Suppressor macrophage treated with lipopolysaccharide for 4 hours (primary cell): ENCODE data around the gene TMEM151A.

Experiments used
- DNase-seq: peaks from one replicate; pipeline ENCODE4 v3.0.0-alpha.2; 2020

The TMEM151A gene

GRCh38 chr11:66338276-66339161, 46.8 kb downstream of the TMEM151A start:
- no peak for DNase-seq

DNA sequence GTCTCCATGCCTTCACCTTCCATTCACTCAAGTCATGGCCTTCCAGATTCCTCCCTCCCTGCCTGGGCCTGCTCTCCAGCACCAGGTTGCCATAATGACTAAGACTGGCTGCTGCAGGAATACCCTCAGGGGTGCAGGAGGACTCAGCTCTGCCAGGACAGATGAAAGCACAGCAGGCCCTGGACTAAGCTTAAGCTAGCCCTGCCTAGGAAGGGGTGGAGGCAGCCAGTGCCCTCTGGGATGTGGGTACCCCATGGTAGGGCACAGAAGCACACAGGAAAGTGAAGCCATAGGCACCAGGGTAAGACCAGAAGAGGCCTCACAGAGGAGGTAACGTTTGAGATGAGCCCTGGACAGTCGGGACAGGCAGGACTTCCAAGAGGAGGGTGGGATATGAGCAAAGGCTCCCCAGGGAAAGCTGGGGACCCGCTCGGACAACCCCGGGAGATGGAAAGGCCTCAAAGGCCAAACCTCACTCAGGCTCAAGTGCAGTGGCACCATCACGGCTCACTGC, 47.5 kb downstream of the TMEM151A start:
- no peak for DNase-seq

DNA sequence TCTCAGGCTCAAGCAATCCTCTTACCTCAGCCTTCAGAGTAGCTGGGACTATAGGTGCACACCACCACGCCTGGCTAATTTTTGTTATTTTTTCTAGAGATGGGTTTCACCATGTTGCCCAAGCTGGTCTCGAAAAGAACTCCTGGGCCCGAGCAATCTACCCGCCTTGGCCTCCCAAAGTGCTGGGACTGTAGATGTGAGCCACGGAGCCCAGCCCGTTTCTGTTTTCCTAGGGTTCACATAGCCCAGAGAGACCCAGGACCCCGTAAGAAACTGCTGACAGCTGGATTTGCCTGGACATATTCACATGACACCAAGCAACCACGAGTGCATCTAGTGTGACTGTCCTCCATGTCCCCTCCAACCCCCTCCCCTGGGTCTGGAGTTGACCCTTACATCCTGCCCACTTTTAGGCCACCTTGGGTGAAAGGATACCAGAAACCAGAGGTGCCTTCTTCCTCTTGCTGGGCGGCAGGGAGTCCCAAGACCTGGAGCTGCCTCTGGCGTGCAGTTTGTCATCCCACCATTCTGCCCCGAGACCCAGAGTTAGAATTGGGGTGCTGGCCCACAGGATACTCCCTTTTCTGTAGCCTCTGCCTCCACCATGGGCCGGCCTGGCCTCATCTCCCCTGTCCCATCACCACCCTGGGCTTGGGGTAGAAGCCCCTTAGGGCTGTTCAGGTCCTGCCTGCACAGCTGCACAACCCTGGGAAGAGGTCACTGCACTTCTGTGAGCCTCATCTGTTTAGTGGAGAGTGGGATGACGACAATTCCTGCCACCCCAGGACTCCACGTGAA, 48.2 kb downstream of the TMEM151A start:
- DNase-seq = no peak

DNA sequence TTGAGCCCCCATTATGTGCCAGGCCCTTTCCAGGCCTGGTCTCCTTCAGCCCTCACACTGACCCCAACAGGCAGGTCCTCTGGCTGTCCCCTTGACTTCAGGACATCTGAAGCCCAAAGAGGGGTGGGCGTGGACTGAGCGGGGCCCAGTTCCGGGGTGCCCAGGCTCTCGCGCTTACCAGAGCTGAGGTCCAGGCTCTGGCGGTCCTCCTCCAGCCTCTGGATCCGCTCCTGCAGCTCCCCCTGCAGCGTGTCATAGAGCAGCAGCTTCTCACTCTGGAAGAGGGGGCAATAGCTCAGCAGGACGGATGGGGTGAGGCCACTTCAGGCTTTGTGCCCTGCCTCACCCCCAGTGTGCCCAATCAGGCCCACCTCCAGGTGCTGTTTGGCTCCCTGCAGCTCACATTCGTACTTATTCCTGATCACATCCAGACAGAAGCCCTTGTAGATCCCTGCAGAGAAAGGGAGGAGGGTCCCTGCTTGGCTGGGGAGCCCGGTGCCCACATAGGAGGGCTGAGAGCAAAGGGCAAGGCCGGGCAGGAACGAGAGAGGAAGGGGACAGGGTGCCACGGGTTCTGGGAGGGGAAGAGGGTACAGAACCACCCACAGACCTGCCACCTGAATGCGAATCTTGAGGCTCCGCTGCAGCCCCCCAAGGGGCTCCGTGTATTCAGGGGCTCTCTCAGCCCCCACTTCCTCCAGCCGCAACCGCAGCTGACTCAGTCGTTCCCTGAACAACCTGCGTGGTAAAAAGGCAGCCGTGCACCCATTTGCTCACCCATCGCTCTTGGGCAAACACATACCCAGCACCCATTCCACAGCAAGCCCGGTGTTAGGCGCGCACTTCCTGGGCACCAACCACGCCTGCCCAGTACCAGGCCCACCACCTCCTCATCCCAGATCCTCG, 49.2 kb downstream of the TMEM151A start:
- no peak for DNase-seq

DNA sequence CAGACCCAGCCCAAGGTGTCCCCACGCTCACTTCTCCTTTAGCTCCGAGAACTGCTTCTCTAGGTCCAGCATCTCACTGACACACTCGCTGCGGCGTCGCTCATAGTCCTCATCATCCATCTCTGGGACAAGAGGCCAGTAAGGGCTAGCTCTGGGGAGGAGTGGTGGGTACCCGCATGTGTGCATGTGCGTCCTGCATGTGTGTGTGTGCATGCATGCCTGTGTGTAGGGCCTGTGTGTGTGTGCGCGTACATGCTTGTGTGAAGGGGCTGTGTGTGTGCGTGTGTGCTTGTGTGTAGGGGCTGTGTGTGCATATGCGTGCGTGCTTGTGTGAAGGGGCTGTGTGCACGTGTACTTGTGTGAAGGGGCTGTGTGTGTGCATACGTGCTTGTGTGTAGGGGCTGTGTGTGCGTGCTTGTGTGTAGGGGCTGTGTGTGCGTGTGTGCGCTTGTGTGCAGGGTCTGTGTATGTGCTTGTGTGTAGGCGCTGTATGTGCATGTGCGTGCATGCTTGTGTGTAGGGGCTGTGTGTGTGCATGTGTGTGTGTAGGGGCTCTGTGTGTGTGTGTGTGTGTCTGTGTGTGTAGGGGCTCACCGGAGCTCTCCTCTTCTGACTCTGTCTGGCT, 49.9 kb downstream of the TMEM151A start:
- DNase-seq = no peak

DNA sequence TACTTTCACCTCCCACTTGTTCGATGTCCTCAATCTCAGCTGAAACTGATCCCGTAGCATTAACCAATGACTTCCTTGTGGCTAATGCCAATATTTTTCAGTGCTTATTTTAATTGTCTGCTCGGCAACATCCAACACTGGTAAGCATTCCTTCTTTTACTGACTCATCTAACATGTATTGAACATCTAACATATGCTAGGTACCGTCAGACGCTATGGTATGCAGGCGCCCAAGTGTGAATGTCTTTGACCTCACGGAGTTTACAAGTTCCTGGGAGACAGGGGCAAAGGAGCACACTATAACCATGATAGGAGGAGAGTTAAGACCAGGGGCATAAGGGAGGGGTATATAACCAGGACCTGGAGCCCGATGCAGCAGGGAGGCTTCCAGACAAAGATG, 51.5 kb downstream of the TMEM151A start:
- no peak for DNase-seq

DNA sequence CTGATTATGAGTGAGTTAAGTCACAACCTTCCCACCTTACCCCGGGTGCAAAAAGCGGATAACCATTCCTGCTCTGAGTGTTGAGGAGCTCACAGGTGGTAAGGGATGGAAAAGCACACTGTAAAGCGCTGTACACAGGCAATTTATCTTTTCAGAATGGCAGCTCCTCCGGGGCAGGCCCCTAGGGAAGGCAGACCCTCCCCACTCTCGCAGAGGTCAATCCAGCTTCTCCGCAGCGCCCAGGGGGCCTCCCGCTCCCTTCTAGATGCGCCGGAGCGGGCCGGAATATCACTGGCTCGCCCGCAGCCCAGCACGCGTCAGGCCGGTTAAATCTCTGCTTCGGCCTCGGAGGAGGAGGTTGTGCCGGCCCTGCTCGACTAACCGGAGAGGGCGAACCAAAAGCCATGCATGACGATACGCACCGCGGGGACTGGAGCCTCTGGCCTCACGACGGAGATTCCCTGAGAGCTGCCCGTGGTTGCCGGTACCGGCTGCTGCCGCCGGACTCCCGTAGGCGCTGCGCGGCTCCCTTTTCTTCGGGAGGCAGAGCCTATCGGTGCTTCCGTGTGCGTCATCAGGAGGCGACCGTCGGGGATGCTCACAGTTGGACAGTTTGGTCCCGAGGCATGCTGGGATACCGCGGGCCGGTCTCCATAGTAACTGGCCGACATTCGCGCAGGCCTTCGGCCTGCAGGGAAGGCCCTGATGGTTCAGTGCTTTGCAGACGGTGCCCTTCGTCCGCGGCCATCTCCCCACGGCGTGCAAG, 53.0 kb downstream of the TMEM151A start, which contains the start of gene BRMS1:
Gene BRMS1, minus strand, starts transcription at position 555 of the 766 bp plus-strand sequence. CDS start 2,870 bp downstream, outside the sequence.
- DNase-seq = peak; percentile 97

- DNase-seq = no peak
These were observed 53.6 kb downstream of the TMEM151A start for GRCh38 chr11:66345316-66345649.
